ENCODE measurements around the gene DDX3X. TPM values are rescaled to one million over a fixed set of nuclear protein-coding genes. Genes with fewer than 3 reads are reported as not detected.
"Not testable (repeated sequence)": the region's sequence is repeated elsewhere in the genome, so short reads cannot be mapped to it uniquely, and the experiment has no call there.

The DDX3X gene
- 111 TPM for polyA plus RNA-seq (ENCODE audit: insufficient read length)

DNA sequence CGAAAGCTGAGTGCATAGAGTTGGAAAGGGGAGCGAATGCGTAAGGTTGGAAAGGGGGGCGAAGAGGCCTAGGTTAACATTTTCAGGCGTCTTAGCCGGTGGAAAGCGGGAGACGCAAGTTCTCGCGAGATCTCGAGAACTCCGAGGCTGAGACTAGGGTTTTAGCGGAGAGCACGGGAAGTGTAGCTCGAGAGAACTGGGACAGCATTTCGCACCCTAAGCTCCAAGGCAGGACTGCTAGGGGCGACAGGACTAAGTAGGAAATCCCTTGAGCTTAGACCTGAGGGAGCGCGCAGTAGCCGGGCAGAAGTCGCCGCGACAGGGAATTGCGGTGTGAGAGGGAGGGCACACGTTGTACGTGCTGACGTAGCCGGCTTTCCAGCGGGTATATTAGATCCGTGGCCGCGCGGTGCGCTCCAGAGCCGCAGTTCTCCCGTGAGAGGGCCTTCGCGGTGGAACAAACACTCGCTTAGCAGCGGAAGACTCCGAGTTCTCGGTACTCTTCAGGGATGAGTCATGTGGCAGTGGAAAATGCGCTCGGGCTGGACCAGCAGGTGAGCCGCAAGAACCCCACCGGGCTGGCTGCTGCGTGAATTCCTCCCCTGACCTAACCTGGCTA is at the start of gene DDX3X:
Gene DDX3X, plus strand, starts transcription at position 419 of the 619 bp plus-strand sequence. Its CDS starts 91 bp downstream, at position 510.
- DNase-seq, result peak; percentile 88

GRCh38 chrX:41285928-41286327 is 48.0 kb upstream of the DDX3X start:
- not testable (repeated sequence) for DNase-seq

DNA sequence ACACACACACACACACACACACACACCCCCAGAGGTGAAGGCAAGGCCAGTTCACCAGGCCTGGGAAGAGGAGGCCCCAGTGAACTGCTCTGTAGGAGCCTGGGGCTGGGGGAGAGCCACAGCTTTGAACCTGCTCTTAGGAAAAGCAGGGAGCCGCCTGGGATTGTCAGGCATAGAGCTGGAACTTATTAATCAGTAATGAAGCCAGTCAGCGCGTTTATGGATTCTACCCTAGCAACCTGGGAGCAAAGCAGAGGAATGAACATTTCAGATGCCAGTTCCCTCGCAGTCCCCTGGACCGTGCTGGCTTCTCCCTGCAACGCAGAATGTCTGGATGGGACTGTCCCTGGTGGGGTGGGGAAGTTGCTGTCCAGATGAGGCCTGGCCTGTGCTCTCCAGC is 45.3 kb upstream of the DDX3X start:
- no peak for DNase-seq

GRCh38 chrX:41289095-41289494 is 44.9 kb upstream of the DDX3X start:
- no peak for DNase-seq

DNA sequence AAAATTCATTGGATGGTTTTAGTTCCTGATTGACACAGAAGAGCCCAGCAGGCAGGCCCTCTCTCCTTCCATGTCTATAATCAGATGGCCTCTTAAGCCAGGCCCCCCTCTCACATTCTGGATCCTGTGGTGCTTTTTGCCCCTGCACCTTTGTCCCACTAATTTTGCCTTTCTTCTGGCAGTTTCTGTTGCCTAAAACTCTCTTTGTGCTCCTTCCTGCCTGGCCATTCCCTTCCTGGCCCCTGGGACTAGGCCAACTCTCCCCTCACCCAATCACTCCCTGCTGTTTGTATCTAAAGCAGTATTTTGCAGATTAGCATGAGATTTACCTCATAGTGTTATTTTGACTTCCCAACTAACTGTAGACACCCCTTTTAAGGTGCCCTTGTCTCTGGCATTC is 42.7 kb upstream of the DDX3X start:
- DNase-seq, result no peak

- no peak for DNase-seq
These were observed 40.7 kb upstream of the DDX3X start for GRCh38 chrX:41293269-41293668.

DNA sequence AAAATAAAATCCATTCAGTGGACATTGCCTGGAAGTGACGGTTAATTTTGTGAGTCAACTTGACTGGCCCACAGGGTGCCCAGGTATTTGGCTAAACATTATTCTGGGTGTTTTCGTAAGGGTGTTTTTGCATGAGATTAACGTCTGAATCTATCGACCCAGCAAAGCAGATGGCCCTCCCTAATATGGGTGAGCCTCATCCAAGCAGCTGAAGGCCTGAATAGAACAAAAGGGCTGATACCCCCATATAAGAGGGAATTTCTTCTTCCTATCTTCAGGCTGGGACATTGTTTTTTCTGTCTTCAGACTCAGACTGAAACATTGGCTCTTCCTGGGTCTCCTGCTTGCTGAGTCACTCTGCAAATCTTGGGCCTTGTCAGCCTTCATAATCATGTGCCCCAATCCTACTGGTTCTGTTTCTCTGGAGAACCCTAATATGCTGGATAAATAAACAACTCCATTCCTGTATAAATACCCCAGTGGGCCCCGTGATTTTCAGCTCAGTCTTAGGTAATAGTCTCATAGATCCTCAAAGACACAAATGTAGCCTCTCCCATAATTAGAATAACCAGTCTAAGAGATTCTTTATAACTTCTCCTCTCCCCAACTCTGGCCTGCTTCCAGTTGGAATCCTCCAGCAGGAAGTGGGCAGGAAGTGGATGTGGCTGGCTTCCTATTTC is 33.1 kb upstream of the DDX3X start:
- no peak for DNase-seq

DNA sequence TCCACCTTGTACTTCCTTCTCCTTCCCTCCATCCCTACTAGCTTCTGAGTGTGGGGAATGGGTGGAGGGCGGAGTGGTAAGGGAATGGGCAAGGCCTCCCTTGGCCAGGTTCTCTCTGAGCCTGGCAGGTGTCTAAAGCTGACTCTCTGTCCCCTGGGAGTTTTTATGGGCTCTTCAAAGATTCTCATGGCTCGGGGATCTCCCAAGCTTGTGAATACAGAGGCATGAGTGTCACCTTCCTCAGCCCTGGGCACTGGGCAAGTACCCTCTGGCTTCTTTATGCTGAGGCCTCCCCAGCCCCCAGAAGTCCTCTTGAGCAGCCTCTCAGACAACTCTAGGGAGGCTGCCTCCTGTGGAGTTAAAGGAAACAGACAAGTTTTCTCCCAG is 32.5 kb upstream of the DDX3X start:
- DNase-seq, result no peak

- DNase-seq, result no peak
These were observed 31.6 kb upstream of the DDX3X start for GRCh38 chrX:41302370-41302769.

- DNase-seq, result no peak
These were observed 30.9 kb upstream of the DDX3X start for GRCh38 chrX:41303013-41303412.

GRCh38 chrX:41304178-41304577 is 29.8 kb upstream of the DDX3X start:
- no peak for DNase-seq

GRCh38 chrX:41308884-41309647 is 24.9 kb upstream of the DDX3X start:
- DNase-seq, result no peak

DNA sequence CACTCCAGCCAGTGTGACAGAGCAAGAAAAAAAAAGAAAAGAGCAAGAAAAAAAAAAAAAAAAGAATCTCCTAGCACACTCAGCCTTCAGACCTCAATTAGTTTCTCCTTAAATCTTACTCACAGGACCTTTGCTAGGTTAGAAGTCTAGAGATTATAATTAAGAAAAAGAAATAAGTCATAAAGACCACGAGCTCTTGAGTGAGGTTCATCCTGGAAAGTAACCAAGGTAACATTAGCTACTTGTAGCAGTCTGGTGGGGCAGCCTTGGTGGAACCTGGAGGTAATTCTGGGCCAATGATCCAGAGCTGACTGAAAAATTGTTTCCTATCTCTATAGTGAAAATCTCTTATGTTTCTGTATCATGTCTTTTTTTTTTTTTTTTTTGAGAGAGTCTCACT is 21.2 kb upstream of the DDX3X start:
- DNase-seq, result no peak

GRCh38 chrX:41313419-41313818 is 20.5 kb upstream of the DDX3X start:
- no peak for DNase-seq

DNA sequence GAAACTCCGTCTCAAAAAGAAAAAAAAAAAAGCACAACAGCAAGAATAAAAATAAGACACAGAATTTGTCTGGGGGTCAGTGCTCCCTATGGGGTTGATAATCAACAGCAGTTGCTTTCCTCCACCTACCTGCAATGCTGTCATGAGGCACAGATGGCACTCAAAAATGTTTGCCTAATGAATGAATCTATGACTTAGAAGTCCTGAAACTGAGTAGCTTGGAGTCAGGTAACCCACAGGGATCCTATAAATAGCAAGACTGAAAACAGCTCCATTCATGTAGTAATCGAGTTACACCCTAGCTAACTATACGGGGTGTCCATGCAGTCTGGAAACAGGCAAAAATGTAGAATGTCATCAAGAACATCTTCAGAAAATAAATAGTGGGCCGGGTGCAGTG is 19.8 kb upstream of the DDX3X start:
- no peak for DNase-seq

DNA sequence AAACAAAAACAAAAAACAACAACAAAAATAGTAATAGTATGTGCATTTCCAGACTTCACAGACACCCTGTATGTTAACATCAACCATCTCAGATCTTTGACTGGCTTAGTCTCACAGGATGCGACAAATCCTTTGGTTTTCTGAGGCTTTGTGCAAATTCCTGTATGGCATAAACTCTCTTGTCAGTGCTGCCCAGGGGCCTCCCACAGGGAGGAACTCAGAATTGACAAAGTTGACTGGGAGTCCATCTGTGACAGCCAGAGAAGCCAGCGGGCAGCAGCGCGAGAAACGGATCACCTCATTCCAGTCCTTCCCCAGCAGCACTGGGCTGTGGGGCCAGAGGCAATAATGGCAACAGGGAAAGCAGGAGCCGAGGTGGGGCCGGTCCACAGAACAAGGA is 19.1 kb upstream of the DDX3X start:
- DNase-seq, result no peak

- not testable (repeated sequence) for DNase-seq
These were observed 17.7 kb upstream of the DDX3X start for GRCh38 chrX:41316266-41316665.

GRCh38 chrX:41317477-41318208 is 16.3 kb upstream of the DDX3X start:
- DNase-seq, result no peak

DNA sequence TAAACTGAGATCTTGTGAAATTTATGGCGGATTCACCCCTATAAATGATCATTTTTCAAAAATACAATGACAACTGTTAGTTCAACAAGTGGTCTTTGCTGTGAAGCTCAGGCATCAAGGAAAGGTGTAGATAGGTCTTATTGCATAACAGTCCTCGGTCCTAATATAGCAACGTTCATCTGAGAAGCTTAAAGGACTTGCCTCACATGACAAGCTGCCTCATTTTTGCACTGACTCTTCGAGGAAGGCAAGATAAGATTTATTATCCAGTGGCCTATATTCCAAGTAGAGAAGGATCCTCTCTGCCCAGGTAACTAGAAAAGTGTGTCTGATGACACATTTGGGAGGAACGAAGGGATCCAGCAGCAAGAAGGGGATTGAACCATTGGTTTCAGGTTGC is 13.6 kb upstream of the DDX3X start:
- DNase-seq, result no peak

- no peak for DNase-seq
These were observed 10.9 kb upstream of the DDX3X start for GRCh38 chrX:41322821-41323603.

- DNase-seq, result no peak
These were observed 7.5 kb upstream of the DDX3X start for GRCh38 chrX:41326431-41326830.

GRCh38 chrX:41327341-41327740 is 6.6 kb upstream of the DDX3X start:
- DNase-seq, result no peak
